Fibroblast of villous mesenchyme (primary cell): ENCODE results near the gene MYF6. TPM values are rescaled to one million over a fixed set of nuclear protein-coding genes. Genes with fewer than 3 reads are reported as not detected.

Source experiments
- DNase-seq: peaks from one replicate; pipeline ENCODE4 v3.0.0-alpha.2; 2010; ENCODE audit warnings: low read depth
- H3K4me3 ChIP-seq: 2 replicates; pipeline ENCODE4 v1.5.1; 2011; ENCODE audit warnings: low read depth, mild to moderate bottlenecking, low read length
- CTCF ChIP-seq: IDR thresholded peaks from 2 replicates; pipeline ENCODE4 v1.5.1; 2012; ENCODE audit warnings: low read depth, mild to moderate bottlenecking, low read length; ENCODE audit not compliant: insufficient read depth
- total RNA-seq: library from RNA; depleted of rRNA; stranded (reverse); fragments of >200 nt; gene quantifications from 2 replicates; pipeline ENCODE4 v1.2.3, GENCODE V29; 2012

MYF6 gene
- total RNA-seq, 1 donor, result not detected

DNA sequence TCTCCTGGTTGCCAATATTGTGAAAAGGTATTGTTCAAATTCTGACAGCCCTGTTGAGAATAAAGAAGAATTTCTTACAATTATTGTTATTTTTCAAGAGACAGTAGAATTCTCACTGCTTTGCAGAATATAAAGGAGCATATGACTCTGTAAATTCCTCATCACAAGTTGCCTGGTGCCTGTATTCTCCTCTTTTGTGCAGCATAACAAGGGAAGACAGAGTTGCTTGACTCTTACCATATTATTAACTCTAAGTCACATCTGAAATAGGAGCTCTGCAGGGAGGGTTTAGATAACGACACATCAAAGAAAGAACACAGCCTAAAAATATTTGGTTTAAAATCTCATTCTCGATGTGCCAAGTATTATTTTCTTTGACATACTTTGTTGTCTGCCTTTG, 40.4 kb downstream of the MYF6 start:
- DNase-seq, result no peak
- TF ChIP-seq CTCF, result no peak

DNA sequence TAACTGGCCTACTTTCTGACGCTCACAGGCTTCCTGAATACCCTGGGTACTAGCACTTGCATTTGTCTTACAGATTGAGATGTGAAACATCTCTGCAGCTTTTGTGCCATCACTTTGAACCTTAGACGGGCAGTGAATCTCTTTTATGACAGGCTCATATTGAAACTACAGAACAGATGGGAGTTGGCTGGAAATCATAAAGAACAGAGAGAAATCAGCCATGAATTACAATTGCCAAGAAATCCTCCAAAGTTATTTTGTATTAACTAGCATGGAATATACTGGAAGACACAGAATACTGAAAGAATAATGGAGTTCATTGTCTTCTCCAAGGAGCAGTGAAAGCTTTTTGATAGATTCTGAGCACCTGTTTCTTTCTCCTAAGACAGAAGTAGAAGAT, 42.0 kb downstream of the MYF6 start:
- H3K4me3 ChIP-seq, result no peak overlapping the region
- no peak for TF ChIP-seq CTCF
- no peak for DNase-seq

More for the DNA sequence above, 40.4 kb downstream of the MYF6 start:
- H3K4me3 ChIP-seq, result no peak overlapping the region

- no peak for DNase-seq
- TF ChIP-seq CTCF, result no peak
- no peak overlapping the region for H3K4me3 ChIP-seq
Observed at GRCh38 chr12:80752464-80752863, 45.0 kb downstream of the MYF6 start.

DNA sequence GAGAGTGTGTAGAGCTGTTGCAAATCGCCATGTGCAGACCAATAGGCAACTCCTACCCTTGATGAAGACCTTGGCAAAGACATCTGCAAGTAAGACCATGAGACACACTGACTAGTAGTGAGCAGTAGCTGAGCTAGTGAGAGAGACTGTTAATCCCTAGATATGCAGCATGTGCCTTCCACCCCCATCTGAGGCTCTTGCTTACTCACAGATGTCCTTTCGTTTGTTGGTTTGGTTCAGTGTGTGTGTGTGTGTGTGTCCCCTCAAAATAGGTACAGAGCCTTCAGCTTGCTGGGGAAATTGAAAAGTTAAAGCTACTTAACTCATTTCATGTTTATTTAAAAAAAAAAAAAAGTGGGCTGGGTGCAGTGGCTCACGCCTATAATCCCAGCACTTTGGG, 46.8 kb downstream of the MYF6 start:
- TF ChIP-seq CTCF, result no peak
- no peak for DNase-seq
- no peak overlapping the region for H3K4me3 ChIP-seq

- no peak for DNase-seq
Observed at GRCh38 chr12:80756875-80757274, 49.4 kb downstream of the MYF6 start.

More at GRCh38 chr12:80756875-80757274, 49.4 kb downstream of the MYF6 start:
- H3K4me3 ChIP-seq, result no peak overlapping the region
- TF ChIP-seq CTCF, result no peak

Other genes starting within 250 kb of the MYF6 start
- gene MYF5, start 9.3 kb downstream of the MYF6 start, total RNA-seq, result not detected in 2 replicates
- gene LIN7A, start 230.3 kb downstream of the MYF6 start, total RNA-seq, result 6.4 and 10.4 TPM in 2 replicates